HuH-7.5 (cell line): ENCODE measurements around the gene TFAP2E.
A peak's percentile ranks its signal among the peaks of the same experiment; 100 is the strongest.

Experiments used
- DNase-seq: peaks from one replicate; pipeline ENCODE4 v3.0.0; 2011; ENCODE audit warnings: low spot score

Gene TFAP2E

DNA sequence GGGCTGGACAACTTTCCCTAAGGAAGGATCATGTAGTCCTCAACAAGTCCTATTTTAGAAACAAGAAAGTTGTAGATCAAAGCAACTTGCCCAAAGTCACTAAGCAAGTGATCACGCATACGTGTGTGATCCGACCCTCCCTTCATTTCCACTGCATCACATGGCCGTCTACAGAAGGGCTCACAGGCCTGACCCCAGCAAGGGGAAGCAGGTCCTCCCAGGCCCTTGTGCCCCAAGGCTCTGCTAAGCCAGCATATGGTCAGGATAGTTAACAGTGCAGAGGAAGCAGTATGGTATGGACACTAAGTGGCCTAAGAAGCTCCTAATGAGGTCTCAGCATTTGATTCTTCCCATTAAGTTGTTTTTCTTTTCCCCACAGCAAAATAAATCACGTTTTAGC is 24.8 kb downstream of the TFAP2E start:
- DNase-seq: no peak

DNA sequence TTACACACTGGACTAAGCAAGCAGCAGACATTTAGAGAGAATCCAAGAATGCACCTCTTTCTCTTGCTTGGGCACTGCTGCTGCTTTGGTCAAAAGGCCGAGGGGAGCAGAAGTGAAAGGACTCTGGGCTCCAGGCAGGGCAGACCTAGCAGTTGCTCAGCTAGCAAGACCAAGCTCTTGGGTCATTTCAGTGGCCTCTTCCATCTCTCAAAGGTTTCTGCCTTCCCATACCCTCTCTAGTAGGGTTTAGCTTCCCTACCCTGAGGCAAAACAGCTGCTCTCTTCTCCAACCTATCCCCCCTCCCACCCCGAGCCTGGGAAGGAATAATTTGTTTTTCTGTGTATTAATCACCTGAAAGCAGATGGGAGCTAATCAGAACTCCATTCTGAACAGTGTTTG is 25.8 kb downstream of the TFAP2E start:
- no peak for DNase-seq

GRCh38 chr1:35599411-35599810 is 26.3 kb downstream of the TFAP2E start:
- DNase-seq: no peak

- no peak for DNase-seq
These were observed 27.5 kb downstream of the TFAP2E start for GRCh38 chr1:35600593-35600992.

DNA sequence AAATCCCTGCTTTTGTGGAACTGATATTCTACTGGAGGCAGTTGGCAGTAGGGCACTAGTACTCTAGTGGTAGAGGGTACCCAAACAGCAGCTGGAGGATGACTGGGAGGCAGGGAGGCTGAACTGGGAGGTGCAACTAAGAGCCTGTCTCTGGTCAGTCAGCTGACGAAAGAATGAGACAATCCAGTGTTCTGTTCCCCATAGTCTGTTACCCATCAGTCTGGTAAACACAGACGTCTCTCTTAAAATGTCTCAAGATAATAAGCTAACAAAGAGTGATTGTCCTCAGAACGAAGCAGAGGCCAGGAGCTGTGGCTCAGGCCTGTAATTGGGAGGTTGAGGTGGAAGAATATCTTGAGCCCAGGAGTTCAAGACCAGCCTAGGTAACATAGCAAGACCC is 30.4 kb downstream of the TFAP2E start:
- DNase-seq: no peak

DNA sequence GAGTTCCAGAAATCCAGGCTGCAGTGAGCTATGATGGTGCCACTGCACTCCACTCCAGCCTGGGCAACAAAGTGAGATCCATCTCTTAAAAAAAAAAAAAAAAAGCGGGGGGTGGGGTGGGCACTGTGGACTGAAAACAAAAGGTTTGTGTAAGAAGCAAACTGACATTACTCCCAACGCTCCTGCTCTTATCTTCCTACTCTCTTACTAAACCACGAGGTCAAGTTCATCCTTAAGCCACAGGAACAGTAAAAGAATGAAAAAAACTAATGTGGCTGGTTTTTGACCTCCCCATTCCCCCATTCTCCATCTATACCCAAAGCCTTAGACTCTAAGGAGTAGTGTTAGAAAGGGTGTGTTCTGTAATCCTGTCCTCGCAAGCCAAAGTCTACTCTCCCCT is 30.8 kb downstream of the TFAP2E start:
- no peak for DNase-seq

- no peak for DNase-seq
These were observed 32.2 kb downstream of the TFAP2E start for GRCh38 chr1:35605071-35605866.

DNA sequence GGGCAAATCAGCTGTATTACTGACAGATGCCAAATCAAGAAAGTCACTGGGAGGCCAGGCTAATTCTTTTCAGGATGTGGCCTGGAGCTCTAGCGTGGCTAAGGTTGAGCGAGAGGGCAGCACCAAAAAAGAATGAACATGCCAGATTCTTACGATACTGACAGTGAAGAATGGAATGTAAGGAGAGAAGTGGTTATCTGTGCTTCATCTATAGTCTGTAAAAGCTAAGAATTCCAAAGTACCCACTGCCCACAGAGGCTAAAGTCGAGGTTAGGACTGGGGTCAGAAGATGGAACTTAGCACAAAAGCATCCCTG is 32.7 kb downstream of the TFAP2E start:
- no peak for DNase-seq

GRCh38 chr1:35611655-35612054 is 38.5 kb downstream of the TFAP2E start:
- DNase-seq: no peak

DNA sequence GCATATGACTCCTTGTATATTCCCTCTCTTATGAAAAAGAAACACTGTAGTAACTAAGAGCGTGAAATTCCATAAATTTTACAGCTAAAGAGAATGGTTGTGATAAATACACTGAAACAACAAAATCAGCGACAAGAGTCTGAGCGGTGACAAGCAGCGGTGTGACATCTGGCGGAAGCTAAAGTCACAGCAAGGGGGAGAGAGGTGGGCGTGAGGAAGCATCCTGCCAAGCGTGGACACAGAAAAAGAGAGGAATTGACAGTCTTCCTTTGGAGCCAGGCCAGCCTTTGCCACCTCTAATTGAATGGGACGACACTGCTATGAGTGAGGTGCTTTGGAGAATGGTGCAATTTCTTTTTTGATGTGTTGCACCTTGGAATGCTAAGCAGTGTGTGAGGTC is 42.3 kb downstream of the TFAP2E start:
- no peak for DNase-seq

- DNase-seq: no peak
These were observed 46.4 kb downstream of the TFAP2E start for GRCh38 chr1:35619237-35620121.

- no peak for DNase-seq
These were observed 49.5 kb downstream of the TFAP2E start for GRCh38 chr1:35622510-35623178.

DNA sequence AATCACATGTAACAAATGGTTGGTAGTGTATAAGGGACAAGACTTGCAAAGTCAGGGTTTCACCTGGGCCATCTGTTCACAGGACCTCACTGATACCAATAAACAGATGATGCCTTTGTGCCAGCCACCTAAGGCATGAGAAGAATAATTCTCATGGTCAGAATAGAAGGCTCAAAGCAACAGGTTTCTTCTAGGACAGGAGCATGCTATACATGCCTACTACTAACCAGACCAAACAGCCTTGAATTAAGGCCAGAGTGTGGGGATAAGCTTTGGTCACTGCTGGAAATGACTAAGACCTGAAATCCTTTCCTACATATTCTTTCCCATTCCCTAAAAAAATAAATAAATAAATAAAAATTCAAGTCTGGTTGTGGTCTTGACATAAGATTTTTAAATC is 50.7 kb downstream of the TFAP2E start:
- DNase-seq: no peak

DNA sequence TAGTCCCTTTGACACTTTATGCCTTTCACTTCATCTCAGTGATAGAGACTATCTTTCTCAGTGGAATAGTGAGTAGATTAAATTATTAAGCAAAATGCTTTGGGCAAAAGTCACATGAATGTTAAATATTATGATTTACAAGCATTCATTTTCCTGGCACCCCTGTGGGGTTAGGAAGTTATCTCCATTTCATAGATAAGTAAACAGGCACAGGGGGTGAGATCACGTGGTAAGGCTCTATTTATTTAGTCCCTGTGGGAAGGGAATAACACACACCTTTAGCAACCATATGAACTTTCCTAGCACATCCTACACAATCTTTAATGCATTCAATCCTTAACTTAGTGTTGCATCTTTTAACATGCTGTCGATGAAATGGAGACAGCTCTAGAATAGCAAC is 55.9 kb downstream of the TFAP2E start:
- DNase-seq: peak; percentile 23

GRCh38 chr1:35631396-35631795 is 58.3 kb downstream of the TFAP2E start:
- no peak for DNase-seq

- DNase-seq: no peak
These were observed 60.4 kb downstream of the TFAP2E start for GRCh38 chr1:35633547-35633946.

- DNase-seq: no peak
These were observed 64.3 kb downstream of the TFAP2E start for GRCh38 chr1:35637401-35637809.

- no peak for DNase-seq
These were observed 67.5 kb downstream of the TFAP2E start for GRCh38 chr1:35640380-35641232.

- peak; percentile 65 for DNase-seq
These were observed 68.2 kb downstream of the TFAP2E start, which contains the start of gene PSMB2 for GRCh38 chr1:35641233-35641866. Gene PSMB2 (minus strand): TSS chr1:35641526. CDS start chr1:35641432, 94 bp downstream.

- DNase-seq: no peak
These were observed 69.4 kb downstream of the TFAP2E start for GRCh38 chr1:35642471-35642955.

DNA sequence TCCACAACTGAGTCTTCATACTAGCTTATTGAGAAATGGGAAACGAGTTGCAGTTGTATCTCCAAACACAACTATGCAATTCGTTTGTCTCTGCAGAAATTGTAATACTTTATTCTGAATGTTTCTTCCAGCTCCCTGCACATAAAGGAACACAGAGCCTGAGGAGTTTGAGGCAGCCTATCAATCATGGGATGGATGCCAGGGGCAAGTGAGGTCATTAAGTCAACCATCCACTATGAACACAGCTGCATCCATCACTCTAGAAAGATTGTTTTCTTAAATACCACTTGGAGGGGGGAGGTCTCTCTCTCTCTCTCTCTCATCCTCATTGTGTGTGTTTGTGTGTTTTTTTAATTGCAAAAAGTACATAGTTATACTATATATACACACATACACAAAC is 71.1 kb downstream of the TFAP2E start:
- DNase-seq: no peak
